HepG2 (cell line): ENCODE results near the gene IQGAP2.

ENCODE experiments used
- CBX5 ChIP-seq: sonication (generic); formaldehyde crosslinking; IDR thresholded peaks from 2 replicates; pipeline ENCODE4 v1.4.0; 2020; ENCODE audit warnings: missing genetic modification reagents, borderline replicate concordance
- EP300 ChIP-seq, 3 experiments: sonication (generic) in 1 of 3; formaldehyde crosslinking in 1 of 3; IDR thresholded peaks; 2 replicates each; pipeline versions ENCODE4 v1.5.1 to v1.6.1; 2011 to 2020; ENCODE audit warnings: low read depth in 2 of 3, low read length in 2 of 3, borderline replicate concordance in 1 of 3, improper control_type of control experiment in 1 of 3, mild to moderate bottlenecking in 1 of 3, missing genetic modification reagents in 1 of 3, moderate library complexity in 1 of 3
- FOXK2 ChIP-seq: fragments of 450-650 bp; IDR thresholded peaks from 2 replicates; pipeline ENCODE4 v1.6.1; 2016
- ZFX ChIP-seq: sonication (generic); formaldehyde crosslinking; IDR thresholded peaks from 2 replicates; pipeline ENCODE4 v1.4.0; 2020; ENCODE audit warnings: mild to moderate bottlenecking, low read depth, missing genetic modification reagents, moderate library complexity
- ZNF274 ChIP-seq: sonication (generic); formaldehyde crosslinking; IDR thresholded peaks from 2 replicates; pipeline ENCODE4 v1.5.1; 2020; ENCODE audit warnings: mild to moderate bottlenecking, missing genetic modification reagents
- ZNF432 ChIP-seq: sonication (generic); formaldehyde crosslinking; IDR thresholded peaks from 2 replicates; pipeline ENCODE4 v1.5.0; 2020; ENCODE audit warnings: missing genetic modification reagents, mild to moderate bottlenecking, borderline replicate concordance
- TF ChIP-seq, protein P1 (sequence below): sonication (generic); formaldehyde crosslinking; IDR thresholded peaks from 2 replicates; pipeline ENCODE4 v1.4.0; 2020; ENCODE audit warnings: missing genetic modification reagents
- TF ChIP-seq, protein P2 (sequence below), 2 experiments: sonication (generic) in 1 of 2; formaldehyde crosslinking in 1 of 2; IDR thresholded peaks; 2 replicates each; pipeline versions ENCODE4 v1.5.1 to v1.6.1; 2011 to 2020; ENCODE audit warnings: borderline replicate concordance in 1 of 2, low read depth in 1 of 2, low read length in 1 of 2, mild to moderate bottlenecking in 1 of 2, missing genetic modification reagents in 1 of 2, moderate library complexity in 1 of 2
- TF ChIP-seq, protein P3 (sequence below): sonication (generic); formaldehyde crosslinking; IDR thresholded peaks from 2 replicates; pipeline ENCODE4 v1.5.0; 2020; ENCODE audit warnings: mild to moderate bottlenecking, missing genetic modification reagents, moderate library complexity
- TF ChIP-seq, protein P4 (sequence below): sonication (generic); formaldehyde crosslinking; IDR thresholded peaks from 2 replicates; pipeline ENCODE4 v1.4.0; 2020; ENCODE audit warnings: missing genetic modification reagents, low read depth, mild to moderate bottlenecking, borderline replicate concordance
- TF ChIP-seq, protein P5 (sequence below), 2 experiments: sonication (generic) in 1 of 2; formaldehyde crosslinking in 1 of 2; IDR thresholded peaks; 2 replicates each; pipeline versions ENCODE4 v1.4.0 to v1.6.1; 2018 to 2020; ENCODE audit warnings: missing genetic modification reagents in 2 of 2, borderline replicate concordance in 1 of 2, low read depth in 1 of 2, mild to moderate bottlenecking in 1 of 2, missing biosample characterization in 1 of 2

DNA sequence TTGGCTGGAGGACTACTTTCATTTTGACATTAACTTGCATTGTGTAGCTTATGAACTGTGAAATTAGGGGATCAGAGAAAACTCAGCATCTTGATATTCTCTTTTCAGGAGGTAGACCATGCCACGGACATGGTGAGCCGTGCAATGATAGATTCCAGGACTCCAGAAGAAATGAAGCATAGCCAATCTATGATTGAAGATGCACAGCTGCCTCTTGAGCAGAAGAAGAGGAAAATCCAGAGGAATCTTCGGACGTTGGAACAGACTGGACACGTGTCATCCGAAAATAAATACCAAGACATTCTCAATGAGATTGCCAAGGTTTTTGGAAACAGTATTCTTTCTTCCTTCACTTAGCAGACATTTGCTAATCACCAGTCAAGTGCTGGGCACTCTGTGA lies 292.3 kb downstream of the IQGAP2 start:
- TF ChIP-seq, protein P1, sequence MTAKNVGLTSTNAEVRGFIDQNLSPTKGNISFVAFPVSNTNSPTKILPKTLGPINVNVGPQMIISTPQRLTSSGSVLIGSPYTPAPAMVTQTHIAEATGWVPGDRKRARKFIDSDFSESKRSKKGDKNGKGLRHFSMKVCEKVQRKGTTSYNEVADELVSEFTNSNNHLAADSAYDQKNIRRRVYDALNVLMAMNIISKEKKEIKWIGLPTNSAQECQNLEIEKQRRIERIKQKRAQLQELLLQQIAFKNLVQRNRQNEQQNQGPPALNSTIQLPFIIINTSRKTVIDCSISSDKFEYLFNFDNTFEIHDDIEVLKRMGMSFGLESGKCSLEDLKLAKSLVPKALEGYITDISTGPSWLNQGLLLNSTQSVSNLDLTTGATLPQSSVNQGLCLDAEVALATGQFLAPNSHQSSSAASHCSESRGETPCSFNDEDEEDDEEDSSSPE = no peak
- TF ChIP-seq, protein P2, sequence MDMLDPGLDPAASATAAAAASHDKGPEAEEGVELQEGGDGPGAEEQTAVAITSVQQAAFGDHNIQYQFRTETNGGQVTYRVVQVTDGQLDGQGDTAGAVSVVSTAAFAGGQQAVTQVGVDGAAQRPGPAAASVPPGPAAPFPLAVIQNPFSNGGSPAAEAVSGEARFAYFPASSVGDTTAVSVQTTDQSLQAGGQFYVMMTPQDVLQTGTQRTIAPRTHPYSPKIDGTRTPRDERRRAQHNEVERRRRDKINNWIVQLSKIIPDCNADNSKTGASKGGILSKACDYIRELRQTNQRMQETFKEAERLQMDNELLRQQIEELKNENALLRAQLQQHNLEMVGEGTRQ (IDR thresholded peaks at IDR 0.05; ENCODE audit: low read depth, low read length) = no peak
- TF ChIP-seq, protein P2 (CRISPR knock-in tag; IDR thresholded peaks at IDR 0.05; ENCODE audit: borderline replicate concordance) = no peak
- TF ChIP-seq, protein P3, sequence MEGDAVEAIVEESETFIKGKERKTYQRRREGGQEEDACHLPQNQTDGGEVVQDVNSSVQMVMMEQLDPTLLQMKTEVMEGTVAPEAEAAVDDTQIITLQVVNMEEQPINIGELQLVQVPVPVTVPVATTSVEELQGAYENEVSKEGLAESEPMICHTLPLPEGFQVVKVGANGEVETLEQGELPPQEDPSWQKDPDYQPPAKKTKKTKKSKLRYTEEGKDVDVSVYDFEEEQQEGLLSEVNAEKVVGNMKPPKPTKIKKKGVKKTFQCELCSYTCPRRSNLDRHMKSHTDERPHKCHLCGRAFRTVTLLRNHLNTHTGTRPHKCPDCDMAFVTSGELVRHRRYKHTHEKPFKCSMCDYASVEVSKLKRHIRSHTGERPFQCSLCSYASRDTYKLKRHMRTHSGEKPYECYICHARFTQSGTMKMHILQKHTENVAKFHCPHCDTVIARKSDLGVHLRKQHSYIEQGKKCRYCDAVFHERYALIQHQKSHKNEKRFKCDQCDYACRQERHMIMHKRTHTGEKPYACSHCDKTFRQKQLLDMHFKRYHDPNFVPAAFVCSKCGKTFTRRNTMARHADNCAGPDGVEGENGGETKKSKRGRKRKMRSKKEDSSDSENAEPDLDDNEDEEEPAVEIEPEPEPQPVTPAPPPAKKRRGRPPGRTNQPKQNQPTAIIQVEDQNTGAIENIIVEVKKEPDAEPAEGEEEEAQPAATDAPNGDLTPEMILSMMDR (CRISPR knock-in tag) = no peak
- TF ChIP-seq ZFX (CRISPR knock-in tag) (no peak), CBX5 (CRISPR knock-in tag) (no peak), ZNF274 (CRISPR knock-in tag) (no peak), EP300 (IDR thresholded peaks at IDR 0.05; ENCODE audit: low read depth in 2 of 2, low read length in 2 of 2) (no peak), EP300 (CRISPR knock-in tag; IDR thresholded peaks at IDR 0.05; ENCODE audit: borderline replicate concordance) (no peak), ZNF432 (CRISPR knock-in tag) (no peak), FOXK2 (no peak)
- TF ChIP-seq, protein P4, sequence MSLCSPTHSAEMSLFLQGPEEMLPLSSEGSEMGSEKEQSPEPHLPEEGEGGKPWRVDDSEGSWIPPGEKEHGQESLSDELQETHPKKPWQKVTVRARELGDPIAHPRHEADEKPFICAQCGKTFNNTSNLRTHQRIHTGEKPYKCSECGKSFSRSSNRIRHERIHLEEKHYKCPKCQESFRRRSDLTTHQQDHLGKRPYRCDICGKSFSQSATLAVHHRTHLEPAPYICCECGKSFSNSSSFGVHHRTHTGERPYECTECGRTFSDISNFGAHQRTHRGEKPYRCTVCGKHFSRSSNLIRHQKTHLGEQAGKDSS = no peak
- TF ChIP-seq, protein P5, sequence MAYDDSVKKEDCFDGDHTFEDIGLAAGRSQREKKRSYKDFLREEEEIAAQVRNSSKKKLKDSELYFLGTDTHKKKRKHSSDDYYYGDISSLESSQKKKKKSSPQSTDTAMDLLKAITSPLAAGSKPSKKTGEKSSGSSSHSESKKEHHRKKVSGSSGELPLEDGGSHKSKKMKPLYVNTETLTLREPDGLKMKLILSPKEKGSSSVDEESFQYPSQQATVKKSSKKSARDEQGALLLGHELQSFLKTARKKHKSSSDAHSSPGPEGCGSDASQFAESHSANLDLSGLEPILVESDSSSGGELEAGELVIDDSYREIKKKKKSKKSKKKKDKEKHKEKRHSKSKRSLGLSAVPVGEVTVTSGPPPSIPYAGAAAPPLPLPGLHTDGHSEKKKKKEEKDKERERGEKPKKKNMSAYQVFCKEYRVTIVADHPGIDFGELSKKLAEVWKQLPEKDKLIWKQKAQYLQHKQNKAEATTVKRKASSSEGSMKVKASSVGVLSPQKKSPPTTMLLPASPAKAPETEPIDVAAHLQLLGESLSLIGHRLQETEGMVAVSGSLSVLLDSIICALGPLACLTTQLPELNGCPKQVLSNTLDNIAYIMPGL (CRISPR knock-in tag; IDR thresholded peaks at IDR 0.05; ENCODE audit: borderline replicate concordance in 1 of 2, low read depth in 1 of 2) = no peak
